C4-2B (cell line): Measurements from ENCODE around the gene HELZ.

Source experiments
- ZFX ChIP-seq: fragments of 450-650 bp; IDR thresholded peaks from 2 replicates; pipeline ENCODE4 v1.6.1; 2017
- TF ChIP-seq, protein P1 (sequence below): fragments of 450-650 bp; conservative IDR thresholded peaks from 2 replicates; pipeline ENCODE4 v1.5.1; 2017; ENCODE audit warnings: mild to moderate bottlenecking

DNA sequence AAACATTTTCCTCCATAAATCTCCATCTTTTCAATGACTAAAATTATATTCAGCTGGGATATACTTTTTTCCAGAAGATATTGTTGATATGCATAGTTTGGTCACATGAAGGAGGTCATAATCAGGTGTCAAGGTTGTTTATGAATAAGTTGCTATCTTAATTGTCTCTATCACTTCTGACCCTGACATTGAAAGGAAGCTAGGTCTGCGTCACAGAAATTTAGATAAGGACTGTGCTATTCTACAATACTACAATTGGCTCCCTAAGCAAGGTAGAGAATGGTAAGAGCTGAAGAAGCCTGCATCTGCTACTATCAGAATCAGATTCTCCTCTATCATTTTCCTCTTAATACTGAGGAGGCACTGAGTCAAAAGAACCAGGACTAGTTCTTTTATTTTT is 133.2 kb downstream of the HELZ start:
- TF ChIP-seq, protein P1, sequence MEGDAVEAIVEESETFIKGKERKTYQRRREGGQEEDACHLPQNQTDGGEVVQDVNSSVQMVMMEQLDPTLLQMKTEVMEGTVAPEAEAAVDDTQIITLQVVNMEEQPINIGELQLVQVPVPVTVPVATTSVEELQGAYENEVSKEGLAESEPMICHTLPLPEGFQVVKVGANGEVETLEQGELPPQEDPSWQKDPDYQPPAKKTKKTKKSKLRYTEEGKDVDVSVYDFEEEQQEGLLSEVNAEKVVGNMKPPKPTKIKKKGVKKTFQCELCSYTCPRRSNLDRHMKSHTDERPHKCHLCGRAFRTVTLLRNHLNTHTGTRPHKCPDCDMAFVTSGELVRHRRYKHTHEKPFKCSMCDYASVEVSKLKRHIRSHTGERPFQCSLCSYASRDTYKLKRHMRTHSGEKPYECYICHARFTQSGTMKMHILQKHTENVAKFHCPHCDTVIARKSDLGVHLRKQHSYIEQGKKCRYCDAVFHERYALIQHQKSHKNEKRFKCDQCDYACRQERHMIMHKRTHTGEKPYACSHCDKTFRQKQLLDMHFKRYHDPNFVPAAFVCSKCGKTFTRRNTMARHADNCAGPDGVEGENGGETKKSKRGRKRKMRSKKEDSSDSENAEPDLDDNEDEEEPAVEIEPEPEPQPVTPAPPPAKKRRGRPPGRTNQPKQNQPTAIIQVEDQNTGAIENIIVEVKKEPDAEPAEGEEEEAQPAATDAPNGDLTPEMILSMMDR = no peak
- TF ChIP-seq ZFX = no peak
